Measurements from ENCODE around the gene ELF2. TPM values are rescaled to one million over a fixed set of nuclear protein-coding genes. Genes with fewer than 3 reads are reported as not detected.

ELF2 gene
- total and polyA plus RNA-seq, 2 donors (not counting 1 experiment from before 2014, with no cell fraction given), result 25.1 to 97.5 TPM

GRCh38 chr4:139028191-139028661 is 148.8 kb downstream of the ELF2 start:
- TF ChIP-seq EZH2 (IDR thresholded peaks at IDR 0.05; ENCODE audit: borderline replicate concordance, insufficient read depth, low read depth, low read length, poor library complexity, severe bottlenecking) (no peak), CTCF (IDR thresholded peaks at IDR 0.05) (no peak)
- H3K9me3 Mint-ChIP-seq (ENCODE audit: insufficient read depth), result no peaks in the 10 kb centered on the region
- no peaks in the 10 kb centered on the region for H3K27me3 Mint-ChIP-seq
- no peak overlapping the region for H3K4me3 Mint-ChIP-seq
- H3K4me1 Mint-ChIP-seq, result peaks cover 8% of the 10 kb centered on the region
- Histone ChIP-seq H3K27me3 (replicated peaks in 1 of 4; ENCODE audit: control extremely low read depth in 1 of 4, control insufficient read depth in 3 of 4, insufficient read depth in 4 of 4, low read length in 3 of 4) (no peaks in the 10 kb centered on the region), H2AFZ (ENCODE audit: insufficient read depth, low read depth, low read length, poor library complexity, severe bottlenecking) (no peak overlapping the region), H4K20me1 (ENCODE audit: control insufficient read depth, insufficient read depth, low read length, poor library complexity, severe bottlenecking) (peaks cover 18% of the 10 kb centered on the region), H3K27ac (ENCODE audit: low read length in 2 of 2) (no peak overlapping the region), H3K36me3 (replicated peaks in 1 of 2; ENCODE audit: control extremely low read depth in 1 of 2, control insufficient read depth in 1 of 2, extremely low read depth in 1 of 2, insufficient read depth in 2 of 2, low read length in 1 of 2) (no peaks in the 10 kb centered on the region), H3K79me2 (ENCODE audit: control insufficient read depth, insufficient read depth, low read length) (peaks cover 74% of the 10 kb centered on the region), H3K4me2 (replicated peaks; ENCODE audit: low read depth, low read length, poor library complexity, severe bottlenecking) (no peak overlapping the region), H3K4me1 (ENCODE audit: control insufficient read depth in 2 of 2, insufficient read depth in 2 of 2, low read length in 2 of 2) (peaks cover 4 to 5% of the 10 kb centered on the region in 2 donors), H3K9me3 (ENCODE audit: control extremely low read depth in 1 of 3, control insufficient read depth in 2 of 3, insufficient read depth in 1 of 3, low read length in 2 of 3) (no peaks in the 10 kb centered on the region), H3K4me3 (ENCODE audit: control extremely low read depth in 1 of 5, extremely low read depth in 1 of 5, insufficient read depth in 1 of 5, low read depth in 2 of 5, low read length in 4 of 5) (no peak overlapping the region), H3K9ac (ENCODE audit: low read length) (no peak overlapping the region)
- ChIA-PET CTCF (interaction anchor here (0.6 to 6.7 kb wide), 8 partner anchors 9 to 624 kb away, joined by 3 to 82 read pairs (median 13); no protein-coding TSS in a partner anchor), POLR2A (no interaction called here)
- WGBS (ENCODE audit: insufficient coverage), result 97% methylated on average over 11 of the region's 11 CpGs
- ATAC-seq (ENCODE audit: low read depth), result no peak
- intact Hi-C loops (cut with micrococcal nuclease), result no loop called here
- H3K27ac Mint-ChIP-seq, result no peak overlapping the region
- no peak for DNase-seq

- ChIA-PET POLR2A (no interaction called here), CTCF (interaction anchor here (1.0 to 6.7 kb wide), 6 partner anchors 9 to 624 kb away, joined by 3 to 82 read pairs (median 33); no protein-coding TSS in a partner anchor)
- Histone ChIP-seq H3K79me2 (ENCODE audit: control insufficient read depth, insufficient read depth, low read length) (peaks cover 70% of the 10 kb centered on the region), H3K9ac (ENCODE audit: low read length) (no peak overlapping the region), H4K20me1 (ENCODE audit: control insufficient read depth, insufficient read depth, low read length, poor library complexity, severe bottlenecking) (peaks cover 22% of the 10 kb centered on the region), H3K4me3 (ENCODE audit: control extremely low read depth in 1 of 5, extremely low read depth in 1 of 5, insufficient read depth in 1 of 5, low read depth in 2 of 5, low read length in 4 of 5) (no peak overlapping the region), H3K9me3 (ENCODE audit: control extremely low read depth in 1 of 3, control insufficient read depth in 2 of 3, insufficient read depth in 1 of 3, low read length in 2 of 3) (no peaks in the 10 kb centered on the region), H3K36me3 (replicated peaks in 1 of 2; ENCODE audit: control extremely low read depth in 1 of 2, control insufficient read depth in 1 of 2, extremely low read depth in 1 of 2, insufficient read depth in 2 of 2, low read length in 1 of 2) (no peaks in the 10 kb centered on the region), H3K27ac (ENCODE audit: low read length in 2 of 2) (no peak overlapping the region), H3K27me3 (replicated peaks in 1 of 4; ENCODE audit: control extremely low read depth in 1 of 4, control insufficient read depth in 3 of 4, insufficient read depth in 4 of 4, low read length in 3 of 4) (no peaks in the 10 kb centered on the region), H3K4me1 (ENCODE audit: control insufficient read depth in 2 of 2, insufficient read depth in 2 of 2, low read length in 2 of 2) (peaks cover 3% of the 10 kb centered on the region in 2 donors), H3K4me2 (replicated peaks; ENCODE audit: low read depth, low read length, poor library complexity, severe bottlenecking) (no peak overlapping the region), H2AFZ (ENCODE audit: insufficient read depth, low read depth, low read length, poor library complexity, severe bottlenecking) (no peak overlapping the region)
- WGBS (ENCODE audit: insufficient coverage), result no CpG with 5 or more reads among the region's 5 CpGs
- H3K9me3 Mint-ChIP-seq (ENCODE audit: insufficient read depth), result no peaks in the 10 kb centered on the region
- no peaks in the 10 kb centered on the region for H3K27me3 Mint-ChIP-seq
- ATAC-seq (ENCODE audit: low read depth) (no peak), DNase-seq (no peak)
- no peak overlapping the region for H3K27ac Mint-ChIP-seq
- H3K4me1 Mint-ChIP-seq, result peaks cover 8% of the 10 kb centered on the region
- intact Hi-C loops (cut with micrococcal nuclease), result no loop called here
- TF ChIP-seq EZH2 (IDR thresholded peaks at IDR 0.05; ENCODE audit: borderline replicate concordance, insufficient read depth, low read depth, low read length, poor library complexity, severe bottlenecking) (no peak), CTCF (IDR thresholded peaks at IDR 0.05) (no peak)
- no peak overlapping the region for H3K4me3 Mint-ChIP-seq
These were observed 149.2 kb downstream of the ELF2 start for GRCh38 chr4:139027776-139028175.
